HepG2 (cell line): ENCODE measurements around the gene ING2.

Source experiments
- ARID4A ChIP-seq: sonication (generic); formaldehyde crosslinking; IDR thresholded peaks from 2 replicates; pipeline ENCODE4 v1.5.0; 2020; ENCODE audit warnings: mild to moderate bottlenecking, missing genetic modification reagents, borderline replicate concordance
- FOXM1 ChIP-seq: sonication (generic); formaldehyde crosslinking; IDR thresholded peaks from 2 replicates; pipeline ENCODE4 v1.5.0; 2020; ENCODE audit warnings: missing genetic modification reagents
- HBP1 ChIP-seq: IDR thresholded peaks from 2 replicates; pipeline ENCODE4 v1.6.1; 2016; ENCODE audit warnings: low read depth, control low read depth
- TP53 ChIP-seq: sonication (generic); formaldehyde crosslinking; conservative IDR thresholded peaks from 2 replicates; pipeline ENCODE4 v1.4.0; 2020; ENCODE audit warnings: missing genetic modification reagents
- ZNF589 ChIP-seq: sonication (generic); formaldehyde crosslinking; conservative IDR thresholded peaks from 2 replicates; pipeline ENCODE4 v1.8.0; 2022; ENCODE audit warnings: mild to moderate bottlenecking, moderate library complexity, missing genetic modification reagents
- ZNF749 ChIP-seq: sonication (generic); formaldehyde crosslinking; IDR thresholded peaks from 2 replicates; pipeline ENCODE4 v1.8.0; 2022; ENCODE audit warnings: mild to moderate bottlenecking, missing genetic modification reagents, moderate library complexity, borderline replicate concordance

- TF ChIP-seq ZNF589 (CRISPR knock-in tag) = no peak
- TF ChIP-seq ZNF749 (CRISPR knock-in tag) = no peak
- no peak for TF ChIP-seq TP53 (CRISPR knock-in tag)
- no peak for TF ChIP-seq HBP1
- TF ChIP-seq FOXM1 (CRISPR knock-in tag) = no peak
- no peak for TF ChIP-seq ARID4A
Observed at GRCh38 chr4:183515411-183515810, 10.6 kb downstream of the ING2 start.
